GM19025 (cell line): ENCODE results near the gene STOX2.
"Not testable (repeated sequence)": the region's sequence is repeated elsewhere in the genome, so short reads cannot be mapped to it uniquely, and the experiment has no call there.

Source experiments
- ATAC-seq: cut with Tn5 transposase; IDR thresholded peaks from one replicate; pipeline ENCODE4 v1.9.1; 2021; ENCODE audit warnings: mild to moderate bottlenecking, low read depth, moderate library complexity; ENCODE audit not compliant: unreplicated experiment

Gene STOX2

DNA sequence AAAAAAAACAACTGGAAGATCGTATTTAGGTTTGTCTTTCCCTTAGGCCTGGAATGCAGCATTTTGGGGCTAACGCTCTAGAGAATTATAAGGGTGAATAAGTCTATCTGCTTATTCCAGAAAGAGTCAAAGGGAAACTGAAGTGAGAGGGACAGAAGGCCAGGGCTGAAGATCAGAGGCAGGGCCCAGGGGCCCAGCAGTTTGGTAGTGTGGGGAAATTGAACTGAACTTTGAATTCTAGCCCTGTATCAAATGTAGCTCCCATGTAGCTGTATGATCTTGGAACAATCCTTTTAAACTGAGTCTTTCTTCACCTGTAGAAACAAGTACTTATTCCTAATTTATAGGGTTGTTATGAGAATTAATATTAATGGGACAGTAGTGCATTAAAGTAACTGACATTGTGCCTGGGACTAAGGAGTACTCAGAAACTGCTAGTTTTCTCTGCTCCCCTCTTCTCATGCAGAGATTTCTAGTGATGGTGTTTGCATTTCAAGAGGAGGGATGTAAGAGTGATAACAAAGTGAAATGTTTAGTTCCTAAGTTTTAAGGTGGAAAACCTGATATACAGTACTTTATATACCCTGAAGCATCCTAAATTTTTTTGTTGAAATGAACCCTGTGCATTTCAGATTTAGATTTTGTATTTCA is 30.4 kb downstream of the STOX2 start:
- ATAC-seq: no peak

DNA sequence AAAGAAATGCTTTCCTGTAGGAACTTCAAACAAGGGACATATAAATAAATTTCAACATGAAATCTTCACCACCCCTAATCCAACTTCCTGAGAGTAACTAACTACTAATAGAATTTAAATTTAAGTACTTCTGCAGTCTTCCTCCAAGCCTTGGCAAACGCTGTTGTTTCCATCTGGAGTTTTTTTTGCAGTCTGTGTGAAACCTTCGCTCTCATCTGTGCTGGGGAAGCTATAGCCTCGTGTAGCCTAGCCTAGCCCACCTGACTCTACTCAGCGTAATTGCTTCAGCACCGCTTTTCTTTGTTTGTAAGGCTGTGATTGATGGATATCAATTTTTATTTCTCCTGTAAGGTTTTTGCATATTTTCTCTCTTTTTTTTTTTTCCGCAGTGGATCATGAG is 30.9 kb downstream of the STOX2 start:
- ATAC-seq: no peak

DNA sequence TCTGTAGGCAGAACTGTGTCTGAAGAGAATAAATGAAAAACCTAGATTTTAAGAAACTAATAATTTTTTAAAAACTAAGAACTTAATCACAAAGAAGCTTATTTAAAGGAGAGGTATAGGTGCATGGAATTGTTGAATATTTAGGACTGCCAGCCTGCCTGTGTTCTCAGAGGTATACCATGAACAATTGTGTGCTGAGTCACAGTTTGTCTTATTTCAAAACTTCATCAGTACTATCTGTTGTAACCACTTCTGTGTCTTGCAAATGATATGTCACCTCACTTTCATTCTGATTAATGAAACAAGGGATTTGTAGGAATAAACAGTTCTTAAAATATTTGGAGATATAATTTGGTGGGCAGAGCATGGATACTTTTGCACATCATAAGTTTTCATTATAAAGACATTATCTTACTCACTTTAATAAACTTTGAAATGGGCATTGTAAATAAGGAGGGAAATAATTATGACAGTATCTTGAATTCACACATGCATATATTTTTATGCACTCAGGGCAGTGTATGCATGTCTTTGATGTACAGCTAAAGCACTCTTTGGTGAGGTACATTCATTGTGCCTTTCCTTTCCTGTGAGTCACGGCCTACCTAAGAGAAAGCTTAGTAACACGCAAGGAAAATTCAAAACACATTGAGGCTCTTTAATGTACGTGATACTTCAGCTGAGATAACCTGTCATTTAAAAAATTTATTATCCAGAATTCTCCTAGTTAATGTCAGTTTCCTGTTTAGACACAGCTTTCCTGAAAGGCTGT is 31.7 kb downstream of the STOX2 start:
- no peak for ATAC-seq

DNA sequence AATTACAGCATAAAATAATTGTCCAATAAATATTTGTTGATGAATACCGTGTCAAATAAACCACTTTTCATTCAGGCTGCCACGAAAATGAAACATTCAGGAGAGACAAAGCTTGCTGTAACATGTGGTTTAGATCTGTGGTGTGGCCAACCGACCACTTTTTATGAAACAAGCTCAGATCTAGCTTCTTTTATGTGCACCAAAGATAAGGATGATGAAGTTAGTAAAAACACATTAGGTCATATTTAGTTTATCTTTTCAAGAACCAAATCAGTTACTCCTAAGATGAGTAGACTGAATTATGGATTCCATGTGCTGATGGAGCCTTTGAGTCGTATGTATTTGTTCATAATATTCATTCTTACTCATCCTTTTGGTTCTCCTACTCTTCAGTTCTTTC is 35.8 kb downstream of the STOX2 start:
- no peak for ATAC-seq

DNA sequence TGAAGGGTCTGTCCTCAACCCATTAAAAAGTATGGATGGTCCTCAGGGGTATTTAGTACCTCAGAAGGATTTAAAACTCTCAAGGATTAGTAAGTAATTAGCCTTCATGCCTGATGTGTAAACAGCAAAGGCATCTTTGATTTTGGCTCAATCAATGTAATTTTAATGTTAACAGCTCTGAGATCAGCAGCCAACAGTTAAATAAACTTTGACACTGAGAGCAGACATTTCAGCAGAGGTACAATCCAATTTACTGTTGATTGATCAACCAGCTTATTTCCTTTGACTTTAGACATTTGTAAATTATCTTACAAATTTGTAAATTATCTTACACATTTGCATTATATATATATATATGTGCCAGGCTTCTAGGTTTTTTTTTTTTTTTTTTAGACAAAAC is 36.9 kb downstream of the STOX2 start:
- ATAC-seq: no peak

DNA sequence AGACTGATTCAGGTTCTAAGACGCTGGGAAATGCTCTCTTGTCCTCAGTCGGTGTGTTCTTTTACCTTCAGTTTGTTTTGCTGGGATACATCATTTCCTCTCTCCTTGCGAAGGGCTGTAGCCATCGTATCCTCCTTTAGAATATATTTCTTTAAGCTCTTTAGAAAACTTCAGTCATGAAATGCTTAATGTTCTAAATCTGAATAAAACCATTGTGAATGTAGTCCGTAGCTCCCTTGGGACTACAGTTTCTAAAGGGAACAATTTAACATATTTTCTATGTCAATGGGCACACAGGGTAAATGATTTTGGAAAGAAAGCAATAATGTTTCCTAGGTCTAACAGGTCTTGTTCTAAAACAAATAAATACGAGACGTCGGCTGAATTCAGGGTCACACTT is 40.6 kb downstream of the STOX2 start:
- ATAC-seq: no peak

DNA sequence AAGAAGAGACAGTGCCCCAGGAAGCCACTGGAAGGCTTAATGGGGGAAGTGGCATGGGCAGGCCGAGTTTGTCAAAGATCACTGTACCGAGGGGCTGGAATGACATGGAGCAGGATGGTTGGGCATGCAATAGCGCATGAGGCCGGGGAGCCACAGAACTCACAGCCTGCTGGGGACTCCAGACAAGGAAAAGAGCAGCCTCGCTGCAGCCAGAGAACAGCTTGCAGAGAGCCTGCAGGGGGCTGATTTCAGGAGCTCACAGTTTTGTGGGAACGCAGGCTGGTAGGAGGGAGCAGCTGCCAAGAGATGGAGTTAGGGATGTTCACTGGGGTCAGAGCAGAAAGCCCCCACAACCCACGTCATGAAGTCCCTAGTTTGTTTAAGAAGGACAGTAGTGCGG is 45.4 kb downstream of the STOX2 start:
- ATAC-seq: no peak

DNA sequence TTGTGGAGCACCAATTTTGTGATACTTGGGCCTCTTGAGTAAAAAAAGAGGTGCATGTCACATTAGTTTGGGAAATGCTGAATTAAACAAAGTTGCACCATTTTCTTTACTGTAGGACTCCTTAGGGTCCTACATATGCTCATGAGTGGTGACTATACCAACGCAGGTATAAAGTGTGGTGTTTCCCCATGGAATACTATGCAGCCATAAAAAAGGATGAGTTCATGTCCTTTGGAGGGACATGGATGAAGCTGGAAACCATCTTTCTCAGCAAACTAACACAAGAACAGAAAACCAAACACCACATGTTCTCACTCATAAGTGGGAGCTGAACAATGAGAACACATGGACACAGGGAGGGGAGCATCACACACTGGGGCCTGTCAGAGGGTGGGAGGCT is 47.5 kb downstream of the STOX2 start:
- ATAC-seq: not testable (repeated sequence)

DNA sequence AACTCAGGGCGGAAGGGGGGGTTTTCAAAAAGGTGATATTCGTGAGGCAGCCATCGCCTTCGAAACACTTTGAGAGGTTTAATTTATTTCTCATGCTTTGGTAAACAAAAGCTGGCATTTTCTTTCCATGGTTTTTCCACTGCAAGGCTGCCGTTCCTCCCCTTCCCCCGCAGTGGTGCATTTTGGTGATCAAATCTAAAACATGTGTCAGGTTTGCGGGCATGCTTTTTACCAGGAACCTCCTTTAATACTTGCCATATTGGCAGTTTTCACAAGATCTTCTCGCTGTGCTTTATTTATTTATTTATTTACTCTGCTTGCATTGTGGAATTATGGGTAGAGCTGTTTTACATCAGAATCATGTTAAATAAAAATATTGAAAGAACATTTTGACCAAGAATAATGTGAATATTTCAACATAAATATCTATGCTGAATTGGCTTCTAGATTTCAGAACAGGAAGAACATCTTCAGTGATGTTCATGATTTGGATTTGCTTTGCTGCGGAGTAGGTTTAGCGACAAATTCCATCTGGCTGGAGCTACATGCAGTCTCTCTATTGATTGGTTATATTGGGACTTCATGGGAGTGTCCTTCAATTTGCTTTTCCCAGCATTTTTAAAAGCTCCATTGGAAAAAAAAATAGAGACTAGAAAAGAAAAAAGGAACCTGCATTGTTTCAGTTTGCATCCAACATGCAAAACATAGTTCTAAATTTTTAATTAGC is 54.4 kb downstream of the STOX2 start:
- ATAC-seq: no peak

DNA sequence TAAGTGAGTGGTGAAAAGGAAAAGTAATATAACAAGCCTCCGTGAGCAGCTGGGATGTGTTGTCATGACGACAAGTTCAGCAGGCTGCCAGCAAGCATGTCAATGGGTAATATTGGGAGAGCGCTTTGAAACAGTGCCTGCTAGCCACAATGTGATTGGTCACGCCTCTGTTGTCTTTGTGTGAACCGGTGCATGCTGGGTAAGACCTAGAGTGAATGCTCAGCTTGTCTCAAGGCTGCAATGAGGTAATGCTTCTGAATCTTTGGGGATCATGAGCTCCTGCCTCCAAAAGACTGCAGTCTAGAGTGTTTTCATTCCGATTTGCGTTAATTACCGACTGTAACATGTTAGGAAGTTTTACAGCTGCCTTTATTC is 54.9 kb downstream of the STOX2 start:
- no peak for ATAC-seq

DNA sequence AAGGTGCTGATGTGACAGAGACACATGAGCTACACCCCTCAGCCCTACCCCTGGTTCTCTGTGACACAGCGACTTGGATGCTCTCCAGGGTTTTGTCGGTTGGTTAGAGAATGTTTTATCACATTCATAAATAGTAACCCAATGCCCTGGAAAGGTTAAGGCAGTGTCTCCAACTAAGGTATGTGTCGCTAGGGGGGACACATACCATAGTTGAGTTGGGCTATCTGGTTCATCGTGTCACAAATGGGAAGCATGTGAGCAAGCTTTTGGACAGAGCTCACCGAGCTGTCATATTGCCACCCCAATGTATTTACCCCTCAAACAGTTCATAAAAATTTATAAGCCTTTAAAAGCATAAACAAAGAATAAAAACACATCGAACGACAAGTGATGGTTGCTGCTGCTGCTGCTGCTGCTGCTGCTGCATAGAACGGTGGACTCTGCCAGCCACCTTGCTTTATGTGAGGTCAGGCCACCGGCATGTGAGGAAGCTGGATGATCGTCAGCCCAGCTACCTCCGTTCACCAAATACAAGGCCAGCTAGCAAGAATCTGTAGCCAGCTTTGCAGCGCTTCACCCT is 55.9 kb downstream of the STOX2 start:
- no peak for ATAC-seq

DNA sequence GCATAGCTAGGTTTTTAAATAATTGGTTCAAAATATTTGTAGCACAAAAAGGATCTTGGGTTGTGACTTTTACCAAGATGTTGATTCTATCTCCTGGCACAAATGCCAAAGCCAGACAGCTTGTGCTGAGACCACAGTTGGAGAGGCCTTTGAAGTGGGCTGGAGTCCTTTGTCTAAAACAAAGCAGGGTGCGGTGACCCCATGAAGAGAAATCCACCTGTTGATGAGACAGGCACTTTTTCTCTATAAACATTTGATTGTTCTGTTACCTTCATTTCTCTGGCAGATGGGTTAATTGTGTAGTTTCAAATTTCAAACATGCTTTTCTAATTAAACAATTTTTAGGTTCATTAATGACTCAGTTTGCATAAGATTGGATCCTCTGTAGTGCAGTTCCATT is 56.7 kb downstream of the STOX2 start:
- ATAC-seq: no peak

DNA sequence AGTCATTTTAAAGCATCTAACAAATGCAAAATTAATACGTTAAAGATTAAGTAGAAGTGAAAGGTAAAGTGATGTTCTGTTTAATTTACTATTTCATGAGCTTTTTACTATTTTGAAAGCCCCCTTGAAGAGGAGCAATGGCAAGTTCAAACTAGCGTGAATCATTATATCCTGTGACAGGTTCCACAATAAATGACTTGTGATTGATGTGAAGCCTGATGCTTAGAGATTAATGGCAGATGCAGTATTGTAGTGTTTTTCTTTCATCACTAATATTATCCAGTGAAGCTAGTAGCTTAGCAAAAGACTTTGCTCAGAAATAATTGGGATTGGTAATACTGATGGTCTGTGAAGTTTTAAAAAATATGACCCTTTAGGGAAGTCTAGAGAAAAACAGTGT is 57.3 kb downstream of the STOX2 start:
- ATAC-seq: no peak

DNA sequence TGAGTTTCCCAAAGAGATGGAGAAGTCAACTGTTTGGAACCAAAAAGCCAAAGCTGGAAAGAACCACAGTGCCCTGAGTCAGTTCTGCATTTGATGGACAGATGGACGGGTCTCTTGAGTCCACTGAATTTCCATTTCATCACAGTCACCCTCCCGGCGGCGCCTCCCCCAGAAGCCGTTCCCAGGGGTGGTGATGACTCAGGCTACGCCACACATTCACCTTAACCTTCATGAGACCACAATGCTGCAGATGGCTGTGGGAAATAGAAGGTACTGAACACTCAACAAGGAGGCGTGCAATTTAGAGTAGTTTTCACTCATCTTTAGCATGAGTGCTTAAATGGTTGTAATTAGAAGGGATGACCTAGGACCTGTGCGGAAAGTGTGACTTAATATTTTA is 61.3 kb downstream of the STOX2 start:
- ATAC-seq: no peak

DNA sequence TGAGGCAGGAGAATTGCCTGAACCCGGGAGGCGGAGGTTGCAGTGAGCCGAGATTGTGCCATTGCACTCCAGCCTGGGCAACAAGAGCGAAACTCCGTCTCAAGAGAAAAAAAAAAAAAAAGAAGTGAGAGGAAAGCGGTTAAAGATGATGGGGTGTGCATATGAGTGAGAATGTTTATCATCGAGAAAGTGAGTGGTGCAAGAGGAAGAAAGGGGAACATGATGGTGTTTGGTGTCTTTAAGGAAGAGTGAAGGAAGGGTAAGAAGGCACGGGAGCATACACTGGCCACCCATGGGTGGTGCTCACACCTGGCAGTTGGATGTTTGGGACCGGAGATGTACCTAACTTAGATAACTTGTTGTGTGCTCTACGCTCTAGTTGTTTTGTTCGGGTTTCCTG is 62.2 kb downstream of the STOX2 start:
- no peak for ATAC-seq

DNA sequence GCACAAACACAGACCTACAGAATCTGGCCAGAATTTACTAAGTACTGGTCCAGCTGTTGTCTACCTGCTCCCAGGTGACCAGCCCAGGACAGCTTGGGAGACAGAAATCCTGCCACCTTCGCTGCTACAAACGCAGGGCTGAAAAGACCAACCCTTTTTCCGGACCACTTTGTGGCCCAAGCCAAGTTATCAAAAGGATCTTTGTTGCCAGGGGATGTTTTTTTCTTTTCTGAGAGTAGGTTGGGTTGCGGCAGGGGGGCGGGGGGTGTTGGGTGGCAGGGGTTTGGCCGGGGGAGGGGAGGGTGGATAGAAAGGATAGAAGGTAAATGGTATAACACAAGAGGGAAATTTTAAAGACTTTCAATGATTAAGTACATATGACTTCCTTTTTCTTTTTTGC is 63.4 kb downstream of the STOX2 start:
- ATAC-seq: no peak

DNA sequence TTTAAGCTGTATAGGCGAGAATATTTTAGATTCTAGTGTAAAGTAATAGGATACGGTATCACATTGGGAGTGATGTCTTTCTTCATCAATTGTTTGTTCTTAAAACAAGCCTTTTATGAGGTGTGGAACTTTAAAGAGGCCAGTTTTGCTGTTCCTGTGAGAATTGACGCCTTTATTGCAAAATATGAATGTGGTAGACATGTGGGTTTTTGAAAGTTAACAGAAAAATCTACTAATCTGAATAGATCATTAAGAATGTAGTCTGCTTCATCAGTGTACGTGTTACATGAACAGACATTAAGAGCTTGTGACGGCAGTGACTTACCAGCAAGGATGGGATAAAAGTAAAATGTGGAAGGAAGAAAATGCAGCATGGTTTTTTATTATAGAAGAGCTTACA is 63.8 kb downstream of the STOX2 start:
- no peak for ATAC-seq

DNA sequence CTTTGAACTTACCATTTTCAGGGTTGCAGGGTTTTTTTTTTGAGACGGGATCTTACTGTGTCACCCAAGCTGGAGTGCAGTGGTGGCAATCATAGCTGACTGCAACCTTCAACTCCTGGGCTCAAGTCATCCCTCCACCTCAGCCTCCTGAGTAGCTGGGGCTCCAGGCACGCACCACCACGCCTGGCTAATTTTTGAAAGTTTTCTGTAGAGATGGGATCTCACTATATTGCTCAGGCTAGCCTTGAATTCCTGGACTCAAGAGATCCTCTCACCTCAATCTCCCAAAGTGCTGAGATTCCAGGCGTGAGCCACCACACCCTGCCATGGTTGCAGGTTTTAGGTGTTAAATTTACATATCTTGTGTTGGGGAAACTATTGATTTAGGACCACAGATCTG is 64.5 kb downstream of the STOX2 start:
- ATAC-seq: no peak

DNA sequence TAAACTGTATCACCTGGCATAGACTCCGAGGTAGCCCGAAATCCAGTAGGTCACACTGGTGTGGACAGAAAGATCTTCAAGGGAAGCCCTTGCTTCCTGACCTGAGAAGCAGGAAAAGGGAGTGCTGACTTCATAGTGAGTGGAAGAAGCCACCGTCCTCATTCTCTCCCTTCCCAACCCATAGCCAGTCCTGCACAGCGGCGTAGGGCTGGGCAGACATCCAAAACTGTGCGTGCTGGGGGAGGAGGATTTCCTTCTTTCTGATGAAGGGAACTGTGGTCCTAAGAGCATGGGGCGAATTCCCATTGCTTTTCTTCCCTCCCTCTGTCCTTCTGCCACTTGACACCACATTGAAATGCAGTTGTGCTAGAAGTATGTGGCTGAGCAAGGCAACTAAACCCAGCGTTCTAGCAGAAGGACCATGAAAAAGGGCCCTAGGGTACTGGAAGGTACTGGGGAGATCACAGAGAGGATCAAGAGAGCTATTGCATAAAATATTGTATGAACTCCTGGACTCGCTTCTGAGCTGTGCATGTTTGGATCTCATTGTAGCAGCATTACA is 66.9 kb downstream of the STOX2 start:
- no peak for ATAC-seq

DNA sequence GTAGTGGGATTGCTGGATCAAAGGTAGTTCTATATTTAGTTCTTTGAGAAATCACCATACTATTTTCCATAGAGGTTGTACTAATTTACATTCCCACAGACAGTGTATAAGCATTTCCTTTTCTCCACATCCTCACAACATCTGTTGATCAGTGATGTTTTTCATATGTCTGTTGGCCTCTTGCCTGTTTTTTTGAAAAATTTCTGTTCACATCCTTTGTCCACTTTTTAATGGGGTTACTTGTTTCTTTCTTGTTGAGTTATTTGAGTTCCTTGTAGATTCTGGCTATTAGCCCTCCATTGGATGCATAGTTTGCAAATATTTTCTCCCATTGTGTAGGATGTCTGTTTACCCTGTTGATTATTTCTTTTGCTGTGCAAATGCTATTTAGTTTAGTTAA is 72.6 kb downstream of the STOX2 start:
- ATAC-seq: no peak

DNA sequence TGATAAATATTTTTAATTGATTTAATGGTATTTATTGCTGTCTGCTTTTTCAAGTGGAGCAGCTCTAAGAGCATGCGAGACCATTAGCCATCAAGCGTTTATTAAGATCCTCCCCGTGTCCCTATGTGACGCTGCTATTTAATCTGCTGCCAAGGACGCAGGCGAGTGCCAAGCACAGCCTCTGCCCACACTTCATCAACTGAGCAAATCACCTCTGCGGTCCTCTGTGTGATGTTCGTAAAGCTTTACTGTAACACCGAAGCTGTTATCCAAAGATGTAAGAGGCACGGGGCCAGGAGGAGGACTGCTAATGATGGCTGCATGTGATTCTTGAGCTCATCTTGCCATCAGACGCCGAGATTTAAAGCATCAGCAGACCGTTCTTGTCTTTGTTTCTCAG is 79.5 kb downstream of the STOX2 start:
- ATAC-seq: no peak
